GM21737 (cell line): Measurements from ENCODE around the gene KRT9.
"Not testable (repeated sequence)": the region's sequence is repeated elsewhere in the genome, so short reads cannot be mapped to it uniquely, and the experiment has no call there.

Experiments used
- ATAC-seq: cut with Tn5 transposase; IDR thresholded peaks from one replicate; pipeline ENCODE4 v1.9.1; 2021; ENCODE audit warnings: mild to moderate bottlenecking, moderate library complexity; ENCODE audit not compliant: unreplicated experiment

KRT9 gene

DNA sequence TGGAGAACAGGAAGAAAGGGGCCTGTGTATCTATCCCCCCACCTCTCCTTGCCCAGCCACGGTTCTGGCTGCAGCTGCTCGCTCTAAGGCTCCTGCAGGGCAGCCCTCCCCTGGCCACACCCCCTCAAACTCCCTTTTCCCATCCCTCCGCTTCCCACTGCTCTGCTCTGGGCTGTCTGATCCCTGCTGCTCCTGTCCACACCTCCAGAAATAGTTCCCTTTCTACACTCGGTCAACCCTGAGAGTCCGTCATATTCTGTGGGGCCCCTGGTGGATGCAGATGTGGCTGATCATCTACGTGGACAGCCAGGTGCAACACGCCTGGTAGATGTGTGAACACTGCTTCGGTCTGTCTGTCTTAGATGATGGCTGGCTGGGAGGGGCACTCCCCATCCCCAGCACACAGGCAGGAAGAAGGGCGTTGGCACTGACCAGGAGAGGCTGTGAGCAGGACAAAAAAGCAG lies 24.4 kb downstream of the KRT9 start:
- ATAC-seq: no peak

GRCh38 chr17:41546819-41547218 lies 25.0 kb downstream of the KRT9 start:
- ATAC-seq: no peak

DNA sequence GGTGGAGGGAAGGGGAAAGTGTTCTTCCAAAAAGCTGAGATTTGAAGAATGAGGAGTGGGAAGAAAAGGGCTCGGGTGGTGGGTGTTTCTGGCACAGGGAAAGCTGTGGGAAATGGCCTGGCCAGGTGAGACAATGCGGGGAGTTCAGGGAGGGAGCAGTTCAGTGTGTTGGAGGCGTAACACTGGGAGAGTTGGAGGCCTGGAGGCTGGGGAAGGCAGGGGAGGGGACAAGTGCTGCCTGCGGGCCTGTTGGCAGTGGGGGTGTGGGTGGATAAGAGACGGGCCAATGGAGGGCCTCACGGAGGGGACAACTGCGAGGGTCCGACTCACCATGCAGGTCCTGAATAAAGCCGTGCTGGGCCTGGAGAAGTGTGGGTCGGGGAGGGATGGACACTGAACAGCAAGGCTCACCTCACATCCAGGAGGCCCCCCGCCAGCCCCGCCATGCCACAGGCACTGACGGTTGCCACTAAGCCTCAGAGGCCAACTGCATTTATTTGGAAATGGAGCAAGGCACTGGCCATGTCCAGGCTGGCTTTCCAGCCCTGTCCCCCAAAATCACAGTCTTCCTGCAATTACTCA lies 25.9 kb downstream of the KRT9 start:
- ATAC-seq: no peak

- no peak for ATAC-seq
Measured at GRCh38 chr17:41544935-41545334, 26.9 kb downstream of the KRT9 start.

- ATAC-seq: no peak
Measured at GRCh38 chr17:41544491-41544892, 27.4 kb downstream of the KRT9 start.

DNA sequence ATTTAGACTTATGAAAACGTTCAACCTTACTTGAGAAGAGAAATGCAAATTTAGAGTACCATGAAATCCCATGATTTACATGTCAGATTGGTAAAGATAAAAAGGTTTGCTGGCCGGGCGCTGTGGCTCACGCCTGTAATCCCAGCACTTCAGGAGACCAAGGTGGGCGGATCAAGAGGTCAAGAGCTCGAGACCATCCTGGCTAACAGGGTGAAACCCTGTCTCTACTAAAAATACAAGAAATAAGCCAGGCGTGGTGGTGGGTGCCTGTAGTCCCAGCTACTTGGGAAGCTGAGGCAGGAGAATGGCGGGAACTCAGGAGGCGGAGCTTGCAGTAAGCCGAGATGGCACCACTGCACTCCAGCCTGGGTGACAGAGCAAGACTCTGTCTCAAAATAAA lies 29.1 kb downstream of the KRT9 start:
- ATAC-seq: not testable (repeated sequence)

DNA sequence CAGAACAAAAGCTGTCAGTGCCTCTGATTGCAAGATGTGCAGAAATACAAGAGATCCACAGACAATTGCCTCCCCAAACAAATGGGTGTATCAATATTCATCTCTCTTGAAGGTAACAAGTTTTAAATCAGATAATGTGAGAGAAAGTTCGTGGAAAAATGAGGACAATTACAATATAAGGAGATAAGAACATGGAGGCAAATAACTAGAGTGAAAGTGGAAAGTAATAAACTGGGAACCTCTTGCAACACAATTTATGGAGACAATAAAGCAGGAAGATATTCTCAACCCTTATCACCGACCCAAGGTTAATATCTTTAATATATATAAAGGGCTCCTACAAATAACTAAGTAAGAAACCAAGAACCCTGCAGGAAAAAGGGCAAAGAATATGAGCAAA lies 29.5 kb downstream of the KRT9 start:
- ATAC-seq: no peak

- no peak for ATAC-seq
Measured at GRCh38 chr17:41540921-41541625, 30.8 kb downstream of the KRT9 start.

DNA sequence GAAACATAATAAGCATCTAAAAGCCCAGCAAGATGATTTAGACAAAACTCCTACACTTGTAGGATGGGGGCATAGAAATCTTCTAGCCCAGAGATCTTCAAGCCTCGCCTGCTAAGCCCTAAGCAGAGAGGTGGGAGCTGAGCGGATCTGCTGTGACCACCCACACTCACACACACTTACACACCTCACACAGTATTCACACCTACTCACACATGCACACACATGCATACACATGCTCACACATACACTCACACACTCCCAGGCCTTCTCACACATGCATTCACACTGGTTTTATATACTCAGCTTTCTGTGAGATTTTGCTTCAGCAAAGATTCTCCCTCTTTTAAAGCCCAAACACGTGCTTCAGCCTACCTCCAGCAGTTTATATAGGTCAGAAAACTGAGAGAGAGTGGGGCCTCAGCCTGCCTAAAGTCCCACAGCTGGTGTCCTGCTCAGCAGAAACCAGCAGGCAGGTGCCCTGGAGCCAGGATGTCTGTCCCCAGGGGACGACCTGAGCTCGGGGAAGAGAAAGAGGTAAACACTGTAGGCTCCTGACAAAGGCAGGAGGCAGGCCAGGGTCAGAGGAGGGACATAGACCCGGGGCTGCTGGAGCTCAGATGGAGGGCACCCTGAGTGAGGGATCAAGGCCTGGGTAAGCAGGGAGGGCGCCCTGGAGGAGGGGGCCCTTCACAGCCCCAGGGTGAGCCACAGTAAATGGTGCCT lies 31.7 kb downstream of the KRT9 start:
- ATAC-seq: no peak

DNA sequence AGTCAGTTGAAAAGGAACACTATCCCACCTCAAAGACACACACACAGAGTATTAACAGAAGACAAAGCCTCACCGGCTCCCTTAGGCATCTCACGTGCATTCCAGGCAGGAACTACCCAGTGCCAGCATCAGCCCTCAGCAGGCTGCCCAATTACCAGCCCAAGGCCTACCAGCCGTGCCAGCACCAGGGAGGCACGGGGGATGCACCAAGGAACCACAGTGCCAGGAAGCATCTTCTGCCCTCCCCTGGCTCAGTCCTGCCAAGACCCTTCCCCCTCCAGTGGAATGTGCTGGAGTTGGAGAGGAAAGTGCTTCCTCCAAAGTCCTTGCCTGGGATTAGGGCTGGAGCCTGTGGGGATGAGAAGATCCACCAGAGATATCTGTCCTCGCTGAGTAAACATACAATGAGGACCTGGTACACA lies 32.8 kb downstream of the KRT9 start:
- ATAC-seq: no peak

GRCh38 chr17:41538565-41538991 lies 33.3 kb downstream of the KRT9 start:
- no peak for ATAC-seq

GRCh38 chr17:41537990-41538389 lies 33.9 kb downstream of the KRT9 start:
- no peak for ATAC-seq

DNA sequence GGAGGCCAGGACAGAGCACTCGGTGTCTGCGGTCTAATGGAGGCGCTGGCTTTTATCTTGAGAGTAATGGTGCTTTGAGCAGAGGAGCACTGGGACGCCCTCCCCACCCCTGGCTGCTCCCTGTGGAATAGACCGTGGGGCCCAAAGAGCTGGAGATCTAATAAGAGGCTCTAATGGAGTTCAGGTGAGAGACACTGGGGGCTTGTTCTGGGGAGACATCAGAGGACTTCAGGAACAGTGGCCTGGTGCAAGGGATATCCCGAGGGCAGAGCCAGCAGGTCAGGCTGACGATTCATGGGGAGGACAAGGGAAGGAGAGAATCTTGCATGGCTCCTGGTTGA lies 34.3 kb downstream of the KRT9 start:
- ATAC-seq: no peak

DNA sequence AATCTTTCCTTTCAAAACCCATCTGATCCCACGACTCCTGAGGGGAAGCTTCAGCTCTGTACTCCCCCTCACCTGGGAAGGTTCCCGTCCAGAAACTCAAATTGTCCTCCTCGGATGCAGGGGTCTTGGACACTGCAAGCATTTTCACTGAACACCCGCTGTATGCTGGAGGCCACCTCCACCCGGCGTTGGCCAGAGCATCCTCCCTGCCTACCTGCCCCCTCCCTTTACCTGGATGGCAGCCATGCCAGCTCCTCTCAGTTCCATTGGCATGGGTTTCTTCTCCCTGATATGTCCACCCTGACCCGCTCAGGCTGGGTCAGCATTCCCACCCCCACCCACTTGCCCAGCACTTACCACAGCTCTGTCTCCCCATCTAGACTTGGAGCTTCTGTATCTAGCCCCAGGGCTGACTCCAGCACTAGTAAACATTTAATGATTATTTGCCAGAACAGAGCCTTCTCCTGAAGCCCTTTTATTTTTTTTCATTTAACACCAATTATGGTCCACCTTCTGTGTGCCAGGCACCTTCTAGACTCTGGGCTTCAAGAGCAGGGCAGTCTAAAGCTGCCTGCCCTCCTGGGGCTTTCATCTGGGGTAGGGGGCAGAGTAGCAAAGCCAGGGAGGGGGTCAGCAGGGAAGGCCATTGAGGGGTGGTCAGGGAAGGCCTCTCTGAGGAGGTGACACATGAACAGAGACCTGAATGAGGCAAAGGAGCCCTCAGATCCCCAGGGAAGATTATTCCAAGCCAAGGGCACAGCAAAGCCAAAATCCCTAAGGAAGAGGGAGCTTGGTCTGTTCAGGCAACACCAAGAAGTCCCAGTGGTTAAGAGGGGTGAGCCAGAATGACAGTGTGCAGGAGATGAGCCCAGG lies 34.9 kb downstream of the KRT9 start:
- no peak for ATAC-seq

GRCh38 chr17:41535764-41536481 lies 35.9 kb downstream of the KRT9 start:
- ATAC-seq: no peak

DNA sequence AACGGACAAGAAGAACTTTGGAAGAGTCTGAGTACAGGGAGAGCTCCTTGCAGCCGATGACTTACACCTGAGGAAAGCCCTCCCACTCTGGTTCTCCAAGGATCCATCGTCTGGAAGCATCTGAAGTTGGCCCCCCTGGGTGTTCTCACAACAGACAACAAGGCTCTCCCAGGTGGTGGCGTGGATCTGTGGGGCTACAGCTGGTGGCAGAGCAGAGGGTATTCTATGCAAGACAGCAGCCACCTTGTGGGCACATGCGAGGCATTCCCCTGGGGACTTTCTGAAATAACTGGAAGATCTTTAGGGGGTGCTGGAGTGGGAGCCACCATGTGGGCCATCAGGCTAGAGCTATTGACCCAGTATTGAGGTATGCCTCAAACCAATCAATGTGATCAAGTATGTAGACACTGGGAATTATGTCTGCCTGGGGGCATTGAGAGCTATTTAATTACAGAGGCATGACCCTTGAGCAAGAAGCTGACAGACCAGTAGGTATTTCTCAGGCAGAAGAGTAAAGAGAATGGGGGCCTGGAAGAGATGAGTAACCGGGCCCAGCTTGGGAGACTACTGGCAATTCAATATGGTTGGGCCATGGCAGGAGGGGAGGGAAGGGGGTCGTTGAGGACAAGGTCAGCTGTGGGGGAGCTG lies 36.8 kb downstream of the KRT9 start:
- ATAC-seq: no peak

- no peak for ATAC-seq
Measured at GRCh38 chr17:41533613-41534012, 38.2 kb downstream of the KRT9 start.

DNA sequence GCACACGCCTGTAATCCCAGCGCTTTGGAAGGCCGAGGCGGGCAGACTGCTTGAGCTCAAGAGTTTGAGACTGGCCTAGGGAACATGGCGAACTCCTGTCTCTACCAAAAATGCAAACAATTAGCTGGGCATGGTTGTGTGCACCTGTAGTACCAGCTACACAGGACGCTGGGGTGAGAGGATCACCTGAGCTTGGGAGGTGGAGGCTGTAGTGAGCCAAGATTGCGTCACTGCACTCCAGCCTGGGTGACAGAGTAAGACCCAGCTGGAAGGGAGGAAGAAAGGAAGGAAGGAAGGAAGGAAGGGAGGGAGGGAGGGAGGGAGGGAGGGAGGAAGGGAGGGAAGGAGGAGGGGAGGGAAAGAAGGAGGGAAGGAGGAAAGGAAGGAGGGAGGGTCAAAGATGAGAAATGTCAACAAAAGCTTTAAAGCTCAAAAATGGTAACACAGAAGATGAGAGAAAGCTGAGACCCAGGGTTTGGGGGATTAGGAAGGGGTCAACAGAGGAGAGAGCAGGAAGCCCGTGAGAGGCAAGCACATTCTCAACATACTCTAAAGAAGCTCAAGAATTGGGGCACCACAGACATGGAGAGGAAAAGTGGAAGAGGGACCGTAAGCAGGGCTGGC lies 38.8 kb downstream of the KRT9 start:
- no peak for ATAC-seq

GRCh38 chr17:41531993-41532392 lies 39.9 kb downstream of the KRT9 start:
- no peak for ATAC-seq
